PFSK-1 (cell line): ENCODE results near the gene CHRDL1.

Experiments used
- FOXP2 ChIP-seq: optimal IDR thresholded peaks from 2 replicates; pipeline ENCODE3; 2011; ENCODE audit warnings: borderline replicate concordance, control low read depth, inconsistent platforms; ENCODE audit not compliant: insufficient read depth; ENCODE audit errors: extremely low read length, extremely low read depth
- POLR2AphosphoS5 ChIP-seq: IDR thresholded peaks from 2 replicates; pipeline ENCODE4 v1.6.1; 2012; ENCODE audit warnings: low read depth, mild to moderate bottlenecking, control low read depth, low read length, moderate library complexity
- SIN3A ChIP-seq: IDR thresholded peaks from 2 replicates; pipeline ENCODE4 v1.6.1; 2012; ENCODE audit warnings: mild to moderate bottlenecking, low read length, moderate library complexity, borderline replicate concordance; ENCODE audit not compliant: insufficient read depth
- TAF1 ChIP-seq: IDR thresholded peaks from 2 replicates; pipeline ENCODE4 v1.6.1; 2012; ENCODE audit warnings: low read length, control low read depth, borderline replicate concordance; ENCODE audit not compliant: insufficient read depth

GRCh38 chrX:110795645-110796406 lies at the start of gene CHRDL1:
- TF ChIP-seq POLR2AphosphoS5 (no peak), TAF1 (no peak), SIN3A (no peak), FOXP2 (no peak)
